ENCODE measurements around the gene ZNF592. TPM values are rescaled to one million over a fixed set of nuclear protein-coding genes. Genes with fewer than 3 reads are reported as not detected.

ZNF592 gene
- total RNA-seq, 1 donor from 2014 or later, result 36.1 TPM

DNA sequence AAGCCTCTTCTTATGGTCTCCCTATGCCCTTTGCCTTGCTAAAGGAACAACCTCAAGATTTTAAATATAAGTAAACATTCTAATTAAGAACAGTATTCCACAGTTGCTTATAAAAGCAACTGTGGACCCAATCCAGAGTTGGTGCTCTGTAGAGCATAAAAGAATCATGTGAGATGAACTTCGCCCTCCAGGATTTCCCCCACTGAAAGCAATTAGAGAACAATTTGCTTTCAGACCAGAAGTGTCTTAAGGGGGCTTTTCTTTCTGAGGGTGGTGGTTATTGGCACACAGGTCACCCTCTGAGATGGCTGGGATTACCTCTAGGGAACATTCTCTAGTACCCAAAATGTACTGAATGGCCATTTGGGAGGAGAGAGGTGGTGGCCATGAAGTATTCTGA is 10.6 kb downstream of the ZNF592 start:
- no peak for DNase-seq (ENCODE audit: low spot score in 2 of 2)
- Histone ChIP-seq H3K4me3 (no peak overlapping the region), H3K36me3 (no peaks in the 10 kb centered on the region), H3K27ac (no peak overlapping the region), H3K9me3 (no peaks in the 10 kb centered on the region), H3K4me1 (peaks cover 0 to 46% of the 10 kb centered on the region in 2 donors), H3K27me3 (no peaks in the 10 kb centered on the region)
- TF ChIP-seq, protein P1, sequence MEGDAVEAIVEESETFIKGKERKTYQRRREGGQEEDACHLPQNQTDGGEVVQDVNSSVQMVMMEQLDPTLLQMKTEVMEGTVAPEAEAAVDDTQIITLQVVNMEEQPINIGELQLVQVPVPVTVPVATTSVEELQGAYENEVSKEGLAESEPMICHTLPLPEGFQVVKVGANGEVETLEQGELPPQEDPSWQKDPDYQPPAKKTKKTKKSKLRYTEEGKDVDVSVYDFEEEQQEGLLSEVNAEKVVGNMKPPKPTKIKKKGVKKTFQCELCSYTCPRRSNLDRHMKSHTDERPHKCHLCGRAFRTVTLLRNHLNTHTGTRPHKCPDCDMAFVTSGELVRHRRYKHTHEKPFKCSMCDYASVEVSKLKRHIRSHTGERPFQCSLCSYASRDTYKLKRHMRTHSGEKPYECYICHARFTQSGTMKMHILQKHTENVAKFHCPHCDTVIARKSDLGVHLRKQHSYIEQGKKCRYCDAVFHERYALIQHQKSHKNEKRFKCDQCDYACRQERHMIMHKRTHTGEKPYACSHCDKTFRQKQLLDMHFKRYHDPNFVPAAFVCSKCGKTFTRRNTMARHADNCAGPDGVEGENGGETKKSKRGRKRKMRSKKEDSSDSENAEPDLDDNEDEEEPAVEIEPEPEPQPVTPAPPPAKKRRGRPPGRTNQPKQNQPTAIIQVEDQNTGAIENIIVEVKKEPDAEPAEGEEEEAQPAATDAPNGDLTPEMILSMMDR (IDR thresholded peaks at IDR 0.05), result no peak
- intact Hi-C loops (cut with DNase I), result no loop called here

DNA sequence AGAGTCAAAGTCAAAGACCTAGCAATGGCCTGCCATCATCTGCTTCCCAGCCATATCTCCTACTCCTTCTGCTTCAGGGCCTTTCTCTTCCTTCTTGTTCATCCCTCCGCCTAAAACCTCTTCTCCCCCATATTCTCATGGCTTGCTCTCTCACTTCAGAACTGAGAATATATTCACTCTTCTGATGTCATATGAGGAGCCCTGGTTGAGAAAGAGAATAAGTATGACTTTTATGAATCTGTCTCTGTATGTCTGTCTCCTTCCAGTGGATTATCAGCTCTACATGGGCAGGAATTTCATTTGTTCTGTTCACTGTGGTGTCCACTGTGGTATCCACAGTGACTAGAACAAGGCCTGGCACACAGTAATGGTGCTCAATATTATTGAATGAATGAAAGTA is 11.8 kb downstream of the ZNF592 start:
- intact Hi-C loops (cut with DNase I), result no loop called here

DNA sequence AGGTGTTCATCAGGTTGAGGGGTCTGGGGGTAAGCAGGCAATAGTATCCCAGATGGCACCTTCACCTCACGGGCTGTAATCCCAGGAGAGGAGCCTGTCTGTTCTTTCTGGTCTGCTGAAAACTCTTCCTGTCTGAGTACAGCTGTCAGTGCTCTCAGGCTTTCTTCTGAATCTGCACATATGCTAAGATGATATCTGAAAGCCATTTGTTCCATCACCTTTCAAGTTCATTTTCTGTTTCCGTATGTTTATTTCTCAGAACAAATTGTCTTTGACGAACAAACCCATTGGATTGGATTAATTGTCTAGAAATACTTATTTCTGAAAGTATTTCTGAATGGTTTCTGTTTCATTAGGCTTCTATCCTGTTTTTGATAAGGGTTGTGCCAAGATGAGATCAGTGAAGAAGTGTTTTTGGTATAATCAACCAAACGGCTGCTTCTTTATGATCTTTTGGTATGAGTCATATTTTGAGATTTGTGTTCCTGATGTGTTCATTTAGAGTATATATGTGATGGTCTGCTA is 13.3 kb downstream of the ZNF592 start:
- H3K9me3 ChIP-seq, result no peaks in the 10 kb centered on the region
- TF ChIP-seq, protein P1 (IDR thresholded peaks at IDR 0.05), result no peak
- peaks cover 8 to 16% of the 10 kb centered on the region in 2 donors for H3K36me3 ChIP-seq
- no peaks in the 10 kb centered on the region for H3K27me3 ChIP-seq
- intact Hi-C loops (cut with DNase I), result no loop called here
- no peak overlapping the region for H3K4me3 ChIP-seq
- DNase-seq (ENCODE audit: low spot score in 2 of 2), result no peak
- no peak overlapping the region for H3K27ac ChIP-seq
- peaks cover 0 to 29% of the 10 kb centered on the region in 2 donors for H3K4me1 ChIP-seq

More for the DNA sequence above, 11.8 kb downstream of the ZNF592 start:
- peaks cover 0 to 5% of the 10 kb centered on the region in 2 donors for H3K36me3 ChIP-seq
- H3K27ac ChIP-seq, result no peak overlapping the region
- DNase-seq (ENCODE audit: low spot score in 2 of 2), result no peak
- TF ChIP-seq, protein P1 (IDR thresholded peaks at IDR 0.05), result no peak
- no peak overlapping the region for H3K4me3 ChIP-seq
- no peaks in the 10 kb centered on the region for H3K27me3 ChIP-seq
- H3K4me1 ChIP-seq, result peaks cover 0 to 40% of the 10 kb centered on the region in 2 donors
- H3K9me3 ChIP-seq, result no peaks in the 10 kb centered on the region

DNA sequence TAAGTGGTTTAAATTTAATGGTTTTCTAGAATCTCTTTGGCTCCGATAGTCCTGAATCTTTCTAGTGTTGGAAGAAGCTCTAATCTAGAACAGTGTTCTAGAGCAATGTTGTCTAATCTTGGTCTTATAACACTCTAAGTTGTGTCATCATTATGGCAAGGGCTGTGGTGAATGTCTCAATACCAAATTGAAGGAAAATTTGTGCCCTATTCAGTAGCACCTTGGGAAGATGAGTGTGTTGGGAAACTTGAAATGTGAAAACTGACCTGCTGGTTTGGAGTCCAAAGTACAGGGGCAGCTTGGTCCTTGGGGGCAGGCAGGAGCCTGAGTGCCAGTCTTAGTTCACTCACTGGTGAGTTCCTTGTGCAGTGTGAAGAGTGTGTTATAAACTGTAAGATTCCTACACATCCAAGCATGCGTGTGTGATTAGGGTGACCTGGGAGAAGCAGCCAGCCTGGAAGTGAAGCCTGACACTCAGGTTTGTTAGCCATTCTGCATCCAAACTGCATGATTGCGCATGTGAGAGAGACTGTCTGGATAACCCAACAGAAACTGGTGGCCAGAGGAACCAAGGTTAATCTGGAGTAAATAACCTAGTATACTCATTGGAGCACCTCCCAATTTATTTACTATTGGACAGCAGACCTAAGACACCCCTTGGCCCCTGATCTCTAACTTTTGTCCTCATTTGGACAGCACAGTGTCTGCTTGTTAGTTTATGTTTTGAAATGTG is 14.6 kb downstream of the ZNF592 start:
- intact Hi-C loops (cut with DNase I), result no loop called here
- Histone ChIP-seq H3K9me3 (no peaks in the 10 kb centered on the region), H3K27ac (no peak overlapping the region), H3K4me3 (no peak overlapping the region), H3K27me3 (no peaks in the 10 kb centered on the region), H3K36me3 (peaks cover 17 to 23% of the 10 kb centered on the region in 2 donors), H3K4me1 (peaks cover 0 to 23% of the 10 kb centered on the region in 2 donors)
- no peak for DNase-seq (ENCODE audit: low spot score in 2 of 2)
- TF ChIP-seq, protein P1 (IDR thresholded peaks at IDR 0.05), result no peak

DNA sequence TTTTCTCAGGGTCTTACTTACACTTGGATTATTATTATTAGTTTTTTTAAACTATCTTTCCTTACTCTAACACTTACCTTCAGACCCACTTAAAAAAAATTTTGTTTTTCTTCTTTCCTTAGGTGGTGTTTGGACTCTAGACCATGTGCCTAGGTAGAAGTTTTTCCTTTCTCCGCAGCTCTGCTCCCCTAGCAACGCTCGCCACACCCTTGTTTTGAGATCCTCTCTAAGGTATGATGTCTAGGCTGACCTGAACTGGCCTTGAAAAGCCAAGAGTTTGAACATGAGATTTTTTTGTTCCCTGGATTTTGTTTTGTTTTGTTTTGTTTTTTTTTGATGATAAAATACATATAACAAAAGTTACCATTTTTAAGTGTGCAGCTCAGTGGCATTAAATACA is 16.2 kb downstream of the ZNF592 start:
- H3K9me3 ChIP-seq, result no peaks in the 10 kb centered on the region
- peaks cover 0 to 19% of the 10 kb centered on the region in 2 donors for H3K4me1 ChIP-seq
- intact Hi-C loops (cut with DNase I), result no loop called here
- no peak for DNase-seq (ENCODE audit: low spot score in 2 of 2)
- no peak overlapping the region for H3K27ac ChIP-seq
- TF ChIP-seq, protein P1 (IDR thresholded peaks at IDR 0.05), result no peak
- no peak overlapping the region for H3K4me3 ChIP-seq
- no peaks in the 10 kb centered on the region for H3K27me3 ChIP-seq
- H3K36me3 ChIP-seq, result peaks cover 20 to 39% of the 10 kb centered on the region in 2 donors
